ENCODE results near the gene MYO9A. TPM values are rescaled to one million over a fixed set of nuclear protein-coding genes. Genes with fewer than 3 reads are reported as not detected.

The MYO9A gene
- total RNA-seq, 1 experiment from 2014 or later = 41.6 TPM

GRCh38 chr15:72068856-72069255 lies 49.1 kb downstream of the MYO9A start:
- BruUV-seq (replicated peaks) = no TSS peak
- Histone ChIP-seq H3K27ac (ENCODE audit: low read length) (no peak overlapping the region), H3K27me3 (ENCODE audit: control insufficient read depth, insufficient read depth, low read length) (no peaks in the 10 kb centered on the region), H3K9me3 (ENCODE audit: control insufficient read depth, insufficient read depth, low read depth, low read length) (no peaks in the 10 kb centered on the region), H3K4me3 (ENCODE audit: low read depth in 2 of 2, low read length in 2 of 2) (no peak overlapping the region), H3K36me3 (ENCODE audit: control insufficient read depth, insufficient read depth, low read length) (no peaks in the 10 kb centered on the region), H3K4me1 (ENCODE audit: control insufficient read depth, insufficient read depth, low read length) (no peaks in the 10 kb centered on the region)
- POLR2A ChIA-PET = no interaction called here
- DNase-seq (ENCODE audit: low read depth, low spot score) (no peak), ATAC-seq (peak; percentile 62; the same call in 1 of the 2 replicates)
- in situ Hi-C loops (cut with HindIII; ENCODE audit: low pct_unique_long_range_greater_than_20kb, low sequenced_read_pairs) = no loop called here
- intact Hi-C loops (cut with micrococcal nuclease; ENCODE audit: unreplicated experiment) = no loop called here
- TF ChIP-seq REST (IDR thresholded peaks at IDR 0.05; ENCODE audit: insufficient read depth in 1 of 2, low read depth in 2 of 2, low read length in 1 of 2) = no peak
- TF ChIP-seq POLR2AphosphoS5 (IDR thresholded peaks at IDR 0.05; ENCODE audit: low read depth, low read length) = no peak
- TF ChIP-seq, protein P1, sequence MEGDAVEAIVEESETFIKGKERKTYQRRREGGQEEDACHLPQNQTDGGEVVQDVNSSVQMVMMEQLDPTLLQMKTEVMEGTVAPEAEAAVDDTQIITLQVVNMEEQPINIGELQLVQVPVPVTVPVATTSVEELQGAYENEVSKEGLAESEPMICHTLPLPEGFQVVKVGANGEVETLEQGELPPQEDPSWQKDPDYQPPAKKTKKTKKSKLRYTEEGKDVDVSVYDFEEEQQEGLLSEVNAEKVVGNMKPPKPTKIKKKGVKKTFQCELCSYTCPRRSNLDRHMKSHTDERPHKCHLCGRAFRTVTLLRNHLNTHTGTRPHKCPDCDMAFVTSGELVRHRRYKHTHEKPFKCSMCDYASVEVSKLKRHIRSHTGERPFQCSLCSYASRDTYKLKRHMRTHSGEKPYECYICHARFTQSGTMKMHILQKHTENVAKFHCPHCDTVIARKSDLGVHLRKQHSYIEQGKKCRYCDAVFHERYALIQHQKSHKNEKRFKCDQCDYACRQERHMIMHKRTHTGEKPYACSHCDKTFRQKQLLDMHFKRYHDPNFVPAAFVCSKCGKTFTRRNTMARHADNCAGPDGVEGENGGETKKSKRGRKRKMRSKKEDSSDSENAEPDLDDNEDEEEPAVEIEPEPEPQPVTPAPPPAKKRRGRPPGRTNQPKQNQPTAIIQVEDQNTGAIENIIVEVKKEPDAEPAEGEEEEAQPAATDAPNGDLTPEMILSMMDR (IDR thresholded peaks at IDR 0.05) = no peak
- TF ChIP-seq SIN3A (IDR thresholded peaks at IDR 0.05; ENCODE audit: borderline replicate concordance, insufficient read depth, low read depth, low read length) = no peak
- TF ChIP-seq TCF7L2 (IDR thresholded peaks at IDR 0.05; ENCODE audit: low read depth, low read length) = no peak
- CTCF ChIA-PET = no interaction called here

- ATAC-seq (no peak), DNase-seq (ENCODE audit: low read depth, low spot score) (no peak)
- ChIA-PET POLR2A (interaction anchor here (0.6 kb wide), 2 partner anchors 709 to 1154 kb away, joined by 3 read pairs; no protein-coding TSS in a partner anchor), CTCF (no interaction called here)
- TF ChIP-seq SIN3A (IDR thresholded peaks at IDR 0.05; ENCODE audit: borderline replicate concordance, insufficient read depth, low read depth, low read length) = no peak
- TF ChIP-seq, protein P1 (IDR thresholded peaks at IDR 0.05) = no peak
- no peak for TF ChIP-seq TCF7L2 (IDR thresholded peaks at IDR 0.05; ENCODE audit: low read depth, low read length)
- TF ChIP-seq REST (IDR thresholded peaks at IDR 0.05; ENCODE audit: insufficient read depth in 1 of 2, low read depth in 2 of 2, low read length in 1 of 2) = no peak
- no peak for TF ChIP-seq POLR2AphosphoS5 (IDR thresholded peaks at IDR 0.05; ENCODE audit: low read depth, low read length)
- Histone ChIP-seq H3K4me1 (ENCODE audit: control insufficient read depth, insufficient read depth, low read length) (no peaks in the 10 kb centered on the region), H3K27me3 (ENCODE audit: control insufficient read depth, insufficient read depth, low read length) (no peaks in the 10 kb centered on the region), H3K36me3 (ENCODE audit: control insufficient read depth, insufficient read depth, low read length) (no peaks in the 10 kb centered on the region), H3K9me3 (ENCODE audit: control insufficient read depth, insufficient read depth, low read depth, low read length) (no peaks in the 10 kb centered on the region), H3K4me3 (ENCODE audit: low read depth in 2 of 2, low read length in 2 of 2) (no peak overlapping the region), H3K27ac (ENCODE audit: low read length) (no peak overlapping the region)
- BruUV-seq (replicated peaks) = no TSS peak
- intact Hi-C loops (cut with micrococcal nuclease; ENCODE audit: unreplicated experiment) = no loop called here
- in situ Hi-C loops (cut with HindIII; ENCODE audit: low pct_unique_long_range_greater_than_20kb, low sequenced_read_pairs) = no loop called here
Observed at GRCh38 chr15:72065801-72066200, 52.1 kb downstream of the MYO9A start.

All from Panc1 (cell line).